HFF-Myc (cell line): ENCODE data around the gene SMURF2.
A peak's percentile ranks its signal among the peaks of the same experiment; 100 is the strongest.

ENCODE experiments used
- DNase-seq: peaks from one replicate; pipeline ENCODE4 v3.0.0-alpha.2; 2011; ENCODE audit warnings: low read depth; ENCODE audit errors: extremely low read depth
- H3K4me3 ChIP-seq: replicated peaks from 2 replicates; pipeline ENCODE4 v1.5.1; 2011; ENCODE audit warnings: low read depth, mild to moderate bottlenecking, control low read depth, low read length
- TF ChIP-seq, protein P1 (sequence below): IDR thresholded peaks from 2 replicates; pipeline ENCODE4 v1.5.1; 2012; ENCODE audit warnings: mild to moderate bottlenecking, low read depth, low read length, control low read depth; ENCODE audit errors: missing control alignments

SMURF2 gene

DNA sequence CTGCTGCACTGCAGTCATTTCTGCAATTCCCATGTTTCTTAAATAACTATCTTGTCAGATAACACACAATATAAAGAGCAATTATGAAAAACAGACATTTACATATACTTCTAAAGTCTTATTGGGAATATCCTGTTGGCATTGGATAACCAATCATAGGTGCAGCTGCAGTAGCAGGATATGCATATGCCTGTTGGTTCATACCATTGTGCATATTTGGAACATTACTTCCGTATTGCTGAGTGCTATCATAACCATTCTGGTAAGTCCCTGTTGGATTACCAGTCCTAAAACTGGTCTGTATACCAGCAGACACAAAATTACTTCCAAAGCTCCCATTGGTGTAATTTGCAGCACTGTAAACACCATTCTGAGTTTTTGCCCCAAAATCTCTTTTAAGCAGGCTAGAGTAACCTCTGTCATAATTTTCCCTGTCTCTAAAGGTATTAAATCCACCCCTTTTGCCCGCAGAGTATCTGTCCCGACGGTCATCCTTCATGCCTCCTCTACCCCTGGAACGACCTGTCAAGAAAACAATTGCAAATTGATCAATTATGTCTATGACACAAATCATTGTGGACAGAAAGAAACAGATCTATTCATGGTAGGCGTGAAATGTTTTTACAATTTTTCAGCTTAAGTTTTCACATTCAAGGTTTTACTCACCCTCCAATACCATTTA is 162.2 kb downstream of the SMURF2 start:
- DNase-seq, result no peak
- TF ChIP-seq, protein P1, sequence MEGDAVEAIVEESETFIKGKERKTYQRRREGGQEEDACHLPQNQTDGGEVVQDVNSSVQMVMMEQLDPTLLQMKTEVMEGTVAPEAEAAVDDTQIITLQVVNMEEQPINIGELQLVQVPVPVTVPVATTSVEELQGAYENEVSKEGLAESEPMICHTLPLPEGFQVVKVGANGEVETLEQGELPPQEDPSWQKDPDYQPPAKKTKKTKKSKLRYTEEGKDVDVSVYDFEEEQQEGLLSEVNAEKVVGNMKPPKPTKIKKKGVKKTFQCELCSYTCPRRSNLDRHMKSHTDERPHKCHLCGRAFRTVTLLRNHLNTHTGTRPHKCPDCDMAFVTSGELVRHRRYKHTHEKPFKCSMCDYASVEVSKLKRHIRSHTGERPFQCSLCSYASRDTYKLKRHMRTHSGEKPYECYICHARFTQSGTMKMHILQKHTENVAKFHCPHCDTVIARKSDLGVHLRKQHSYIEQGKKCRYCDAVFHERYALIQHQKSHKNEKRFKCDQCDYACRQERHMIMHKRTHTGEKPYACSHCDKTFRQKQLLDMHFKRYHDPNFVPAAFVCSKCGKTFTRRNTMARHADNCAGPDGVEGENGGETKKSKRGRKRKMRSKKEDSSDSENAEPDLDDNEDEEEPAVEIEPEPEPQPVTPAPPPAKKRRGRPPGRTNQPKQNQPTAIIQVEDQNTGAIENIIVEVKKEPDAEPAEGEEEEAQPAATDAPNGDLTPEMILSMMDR, result no peak
- H3K4me3 ChIP-seq, result no peak overlapping the region

DNA sequence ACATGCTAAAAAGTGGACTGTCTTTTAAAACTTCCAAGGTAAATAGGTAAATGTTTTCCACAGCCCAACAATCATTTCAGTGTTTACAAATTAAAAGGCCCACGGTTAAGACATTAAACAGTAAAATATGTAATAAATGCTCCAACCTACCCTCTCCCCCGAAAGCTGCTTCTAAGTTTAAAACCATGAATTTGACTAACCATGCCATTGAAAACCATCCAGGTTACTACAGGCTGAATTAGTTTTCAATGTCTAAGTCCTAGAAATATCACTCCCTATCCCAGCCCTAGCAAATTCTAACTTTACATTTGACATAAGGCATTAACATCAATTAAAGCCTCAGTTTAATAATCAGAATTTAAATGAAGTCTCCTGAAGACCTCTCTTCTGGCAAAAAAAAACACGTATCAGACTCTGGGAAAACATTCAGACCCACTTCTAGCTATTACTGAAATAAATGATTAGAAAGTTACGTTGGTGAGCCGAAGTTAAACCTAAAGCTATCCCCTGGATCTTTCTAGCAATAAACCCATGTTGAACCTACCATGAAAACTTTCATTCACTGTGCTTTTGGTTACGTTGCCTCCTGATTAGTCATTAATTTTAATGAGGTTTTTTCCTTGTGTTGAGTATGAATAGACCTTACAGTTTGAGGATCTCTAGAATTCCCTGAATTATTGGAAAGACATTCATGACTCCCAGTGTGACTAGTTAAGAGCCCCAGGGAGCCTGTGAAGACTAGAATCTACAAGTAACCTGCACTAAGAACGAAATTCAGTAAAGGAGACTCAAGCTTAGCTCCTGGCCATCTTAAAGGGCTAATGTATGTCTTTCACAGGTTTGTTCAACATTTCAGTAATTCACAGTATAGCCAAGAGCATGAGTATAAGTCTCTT is 163.6 kb downstream of the SMURF2 start:
- TF ChIP-seq, protein P1, result no peak
- DNase-seq, result no peak
- no peak overlapping the region for H3K4me3 ChIP-seq

DNA sequence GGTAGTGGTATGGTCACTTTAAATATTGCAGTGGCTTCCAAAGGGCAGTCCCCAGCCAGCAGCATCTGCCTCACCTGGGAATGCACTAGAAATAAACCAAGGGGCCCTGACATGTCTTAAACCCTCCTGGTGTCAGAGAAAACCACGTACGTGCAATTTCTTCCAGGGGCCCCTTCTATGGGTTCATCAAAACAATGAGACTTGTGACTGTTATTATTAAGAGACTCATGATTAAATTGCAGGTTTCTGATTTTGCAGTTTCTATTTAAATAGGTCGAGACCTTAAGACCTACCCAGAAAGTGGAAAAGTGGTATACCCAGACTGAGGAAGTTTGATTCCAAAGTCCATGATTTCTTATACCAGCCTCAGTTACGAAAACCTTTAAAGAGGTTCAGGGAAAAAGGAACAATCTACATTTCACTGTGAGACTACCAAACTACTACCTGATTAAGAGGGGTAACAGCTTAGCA is 164.5 kb downstream of the SMURF2 start:
- H3K4me3 ChIP-seq, result peak overlapping the region; percentile 51
- no peak for DNase-seq
- TF ChIP-seq, protein P1, result no peak

DNA sequence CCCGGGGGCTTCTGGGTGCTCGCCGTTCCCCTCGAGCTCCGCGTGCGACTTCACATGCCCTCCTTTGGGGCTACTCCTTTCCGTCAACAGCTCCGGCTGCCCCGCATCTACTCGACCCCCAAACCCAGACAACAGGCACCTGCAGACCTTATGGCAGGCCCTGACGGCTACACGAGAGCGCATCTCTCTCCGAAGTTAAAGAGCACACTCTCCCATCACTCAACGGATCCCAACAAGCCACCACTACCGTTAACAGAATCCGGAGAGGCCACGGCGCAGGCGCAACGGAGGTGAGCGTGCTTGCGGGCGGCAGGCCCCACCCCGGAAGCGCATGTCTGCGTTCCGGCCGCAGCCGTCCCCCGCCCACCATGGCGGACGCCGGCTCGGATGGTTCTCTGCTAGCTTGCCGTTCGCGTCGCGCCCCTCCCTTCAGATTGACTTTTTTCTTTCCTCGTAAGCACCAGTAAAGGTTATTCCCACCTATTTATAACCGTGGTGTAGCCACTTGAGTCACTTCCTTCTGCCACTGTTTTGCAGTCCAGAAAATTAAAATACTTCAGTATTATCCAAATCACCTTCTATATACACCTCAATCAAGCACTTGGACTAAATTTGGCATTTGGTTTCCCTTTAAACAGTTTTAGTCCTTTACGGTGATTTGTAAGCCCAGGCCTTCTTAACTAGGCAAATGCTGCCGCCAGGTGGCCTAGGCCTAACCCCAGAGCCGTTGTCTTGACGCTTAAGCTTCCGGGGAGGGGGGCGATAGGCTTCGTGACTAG is 165.1 kb downstream of the SMURF2 start, which contains the start of gene POLG2:
Gene POLG2 (minus strand): TSS at position 269 of the 779 bp plus-strand sequence. CDS start 86 bp downstream, at position 183.
- peak; percentile 79 for DNase-seq
- TF ChIP-seq, protein P1, result peak; percentile 55
- peak within 1 kb of the TSS; percentile 51 for H3K4me3 ChIP-seq

DNA sequence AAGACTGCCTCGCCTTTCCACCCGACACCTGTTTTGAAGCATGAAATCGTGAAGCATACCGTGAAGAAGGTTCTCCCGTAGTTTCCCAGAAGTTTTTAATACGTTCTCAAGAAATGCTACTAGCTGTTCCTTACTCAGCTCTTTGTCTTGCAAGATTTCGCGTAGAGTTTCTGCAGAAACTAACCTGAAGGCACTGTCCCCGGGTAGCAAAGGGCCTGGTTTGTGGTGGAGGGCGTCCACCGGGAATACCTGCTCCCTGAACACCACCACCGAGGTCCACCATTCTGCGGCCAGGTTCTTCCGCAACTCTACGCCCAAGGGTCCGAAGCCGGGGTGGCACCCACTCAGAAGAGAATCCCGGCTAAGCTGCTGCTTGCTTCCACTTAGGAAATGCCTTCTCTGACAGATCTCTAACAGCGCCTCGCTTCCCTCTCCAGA is 165.7 kb downstream of the SMURF2 start:
- DNase-seq, result no peak
- TF ChIP-seq, protein P1, result no peak
- peak overlapping the region; percentile 51 for H3K4me3 ChIP-seq
